Pons (tissue), 1 donor: Measurements from ENCODE around the gene SESTD1.
"Not testable (repeated sequence)": the region's sequence is repeated elsewhere in the genome, so short reads cannot be mapped to it uniquely, and the experiment has no call there.

ENCODE experiments used
- DNase-seq: peaks from one replicate; pipeline ENCODE4 v3.0.0-alpha.2; 2016; ENCODE audit warnings: low spot score

The SESTD1 gene

DNA sequence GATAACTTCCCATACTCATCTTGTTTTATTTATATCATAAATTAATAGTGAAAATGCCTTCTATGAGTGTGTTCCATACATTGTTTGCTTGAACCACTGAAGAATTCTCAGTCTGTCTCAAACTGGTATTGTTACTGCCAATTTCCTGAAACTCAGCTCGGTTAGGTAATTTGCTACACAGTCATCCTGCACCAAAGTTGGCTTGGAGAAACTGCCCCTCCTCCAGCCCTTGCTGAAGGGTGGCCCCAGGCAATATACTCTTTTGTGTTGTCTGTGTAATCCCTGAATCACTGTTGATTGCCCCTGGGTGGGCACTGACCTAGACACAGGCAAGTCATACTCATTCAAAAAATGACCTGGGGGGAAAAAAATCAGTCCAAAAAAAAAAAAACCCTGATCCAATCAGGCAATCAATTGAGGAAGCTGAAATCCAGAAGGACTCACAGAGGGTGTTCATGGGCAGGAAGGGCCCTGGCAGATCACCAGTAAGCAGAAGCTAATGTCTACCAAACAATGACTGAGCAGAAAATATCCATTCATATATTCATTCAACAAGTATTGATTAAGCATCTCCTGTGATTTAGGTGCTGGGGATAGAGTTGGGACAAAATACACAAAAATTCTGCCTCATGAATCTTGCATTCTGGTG lies 3.8 kb upstream of the SESTD1 start:
- no peak for DNase-seq

- no peak for DNase-seq
These were observed 1.6 kb upstream of the SESTD1 start for GRCh38 chr2:179266271-179266670.

GRCh38 chr2:179265082-179265510 lies 464 bp upstream of the SESTD1 start:
- no peak for DNase-seq

DNA sequence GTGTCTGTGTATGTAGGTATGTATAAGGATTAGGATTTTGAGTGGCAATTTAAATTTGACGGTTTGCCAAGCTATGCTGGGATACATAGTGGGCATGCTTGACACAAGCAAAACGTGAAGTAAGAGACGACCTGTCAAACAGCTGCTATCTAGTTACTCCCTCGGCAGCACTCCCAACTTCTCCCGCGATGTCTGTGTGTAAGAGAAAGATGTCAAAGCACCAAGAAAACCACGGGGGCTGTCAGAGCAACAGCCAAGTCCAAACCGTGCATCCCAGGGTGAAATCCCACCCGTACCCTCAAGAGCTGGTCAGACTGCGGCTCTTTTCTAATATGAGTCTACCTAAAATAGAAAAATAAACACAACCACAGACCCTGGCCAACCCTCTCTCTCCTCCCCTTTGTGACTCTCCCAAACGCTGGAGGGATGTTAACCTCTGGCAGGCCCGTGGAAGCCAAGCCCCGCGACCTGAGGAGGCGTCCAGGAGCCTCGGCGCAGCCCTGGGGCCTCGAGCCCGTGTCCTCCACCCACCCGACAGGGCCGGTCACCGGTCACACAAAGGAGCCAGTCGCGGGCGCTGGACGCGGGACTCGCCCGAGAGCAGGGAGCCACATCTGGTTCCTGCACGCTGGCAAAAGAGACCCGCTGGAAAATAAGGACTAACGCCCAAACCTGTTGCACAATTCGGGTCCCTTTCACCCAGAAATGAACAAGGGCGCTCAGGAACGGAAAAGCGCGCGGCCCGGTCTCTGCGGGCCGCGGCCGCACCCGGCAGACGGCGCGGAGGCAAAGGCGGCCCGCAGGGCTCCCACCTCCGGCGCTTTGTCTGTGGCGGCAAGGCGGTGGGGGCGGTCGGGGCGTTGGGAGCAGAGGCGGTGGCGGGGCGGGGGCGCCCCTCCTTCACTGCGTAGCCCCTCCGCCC lies 925 bp downstream of the SESTD1 start:
- DNase-seq: peak; percentile 73

DNA sequence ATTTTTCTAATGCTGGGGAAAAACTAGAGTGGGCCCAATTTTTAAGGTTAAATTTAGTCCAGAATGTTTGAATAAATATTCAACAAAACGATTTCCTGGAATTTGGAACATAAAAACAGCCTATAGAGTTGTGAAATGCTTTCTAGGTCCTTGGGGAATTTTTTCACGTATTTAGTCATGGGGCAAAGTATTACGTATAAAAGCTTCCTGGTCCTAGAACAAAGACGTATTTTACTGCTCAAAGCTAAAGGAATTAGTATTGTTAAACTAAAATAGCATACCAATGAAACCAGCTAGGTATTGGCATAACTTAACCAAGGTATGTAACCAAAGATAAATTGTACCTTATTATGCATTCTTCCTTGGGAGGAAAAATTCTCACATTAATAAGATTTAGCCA lies 1.6 kb downstream of the SESTD1 start:
- peak; percentile 74 for DNase-seq

GRCh38 chr2:179262077-179262660 lies 2.5 kb downstream of the SESTD1 start:
- no peak for DNase-seq

- no peak for DNase-seq
These were observed 3.3 kb downstream of the SESTD1 start for GRCh38 chr2:179261151-179261825.

- no peak for DNase-seq
These were observed 4.4 kb downstream of the SESTD1 start for GRCh38 chr2:179260224-179260623.

- no peak for DNase-seq
These were observed 9.5 kb downstream of the SESTD1 start for GRCh38 chr2:179255129-179255528.

DNA sequence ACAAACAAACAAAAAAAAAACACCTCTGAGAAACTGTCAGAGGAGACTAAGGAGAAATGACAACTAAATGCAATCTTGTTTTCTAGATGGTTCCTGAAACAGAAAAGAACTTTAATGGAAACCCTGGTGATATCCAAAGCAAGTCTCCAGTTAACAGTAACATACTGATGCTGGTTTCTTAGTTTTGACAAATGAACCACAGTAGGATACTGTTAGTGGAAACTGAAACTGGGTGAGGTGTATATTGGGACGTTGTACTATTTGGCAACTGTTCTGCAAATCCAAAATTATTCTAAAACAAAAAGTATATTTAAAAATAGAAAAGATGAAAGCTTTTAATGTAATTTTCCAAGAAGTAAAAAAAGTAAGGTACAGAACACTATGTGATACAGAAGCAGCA lies 11.4 kb downstream of the SESTD1 start:
- DNase-seq: no peak

DNA sequence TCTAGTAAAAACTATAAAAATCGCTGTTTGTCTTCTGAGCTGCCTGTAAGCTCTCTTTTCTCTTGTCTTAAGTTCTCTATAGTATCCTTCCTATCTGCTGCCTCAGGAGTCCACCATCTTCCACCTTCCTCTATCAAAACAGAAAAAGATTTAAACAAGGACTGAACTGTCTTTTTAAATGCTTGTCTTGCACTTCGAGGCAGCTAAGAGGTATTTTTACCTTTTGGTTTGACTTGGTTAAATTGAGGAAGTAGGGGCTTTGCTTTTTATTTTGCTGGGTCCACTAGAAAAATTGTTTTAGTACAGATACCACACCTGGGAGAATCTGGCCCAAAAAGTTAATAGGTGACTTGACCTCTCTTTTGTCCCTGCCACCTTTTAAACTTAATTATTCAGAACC lies 12.2 kb downstream of the SESTD1 start:
- DNase-seq: no peak

GRCh38 chr2:179251870-179252269 lies 12.8 kb downstream of the SESTD1 start:
- no peak for DNase-seq

DNA sequence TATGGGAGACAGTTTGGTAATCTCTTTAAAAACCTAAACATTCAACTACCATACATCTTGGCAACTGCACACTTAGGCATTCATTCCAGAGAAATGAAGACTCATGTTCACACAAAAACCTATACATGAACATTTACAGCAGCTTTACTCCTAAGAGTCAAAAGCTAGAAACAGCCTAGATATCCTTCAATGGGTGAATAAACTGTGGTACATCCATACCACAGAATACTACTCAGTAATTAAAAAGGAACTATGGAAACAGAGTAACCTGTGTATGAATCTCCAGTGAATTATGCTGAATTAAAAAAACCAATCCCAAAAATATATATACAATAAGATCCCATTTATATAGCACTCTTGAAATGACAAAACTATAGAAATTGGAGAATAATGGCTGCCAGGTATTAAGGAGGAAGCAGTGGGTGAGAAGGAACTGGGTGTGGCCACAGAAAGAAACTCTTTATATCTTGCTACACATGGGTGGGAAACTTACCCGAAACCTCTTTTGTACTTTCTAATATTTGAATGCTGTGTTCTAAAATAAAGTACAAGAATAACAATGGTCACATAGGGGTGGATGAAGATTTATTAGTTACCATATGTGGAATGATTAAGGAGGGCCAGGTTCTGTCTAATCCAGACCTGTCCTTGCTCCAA lies 13.7 kb downstream of the SESTD1 start:
- no peak for DNase-seq

DNA sequence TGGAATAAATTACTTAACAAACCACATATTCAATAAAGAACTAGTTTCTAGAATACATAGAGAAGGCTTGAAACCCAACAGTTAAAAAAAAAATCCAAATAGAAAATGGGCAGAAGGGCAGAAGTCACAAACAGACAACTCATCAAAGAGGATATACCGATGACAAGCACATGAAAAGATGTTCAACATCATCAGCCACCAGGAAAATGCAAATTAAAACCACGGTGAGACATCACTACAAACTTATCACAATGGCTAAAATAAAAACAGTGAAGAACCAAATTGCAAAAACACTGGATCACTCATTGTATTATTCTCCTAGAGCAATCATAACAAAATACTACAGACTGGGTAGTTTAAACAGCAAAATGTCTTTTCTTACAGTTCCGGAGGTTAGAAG lies 14.5 kb downstream of the SESTD1 start:
- DNase-seq: no peak

DNA sequence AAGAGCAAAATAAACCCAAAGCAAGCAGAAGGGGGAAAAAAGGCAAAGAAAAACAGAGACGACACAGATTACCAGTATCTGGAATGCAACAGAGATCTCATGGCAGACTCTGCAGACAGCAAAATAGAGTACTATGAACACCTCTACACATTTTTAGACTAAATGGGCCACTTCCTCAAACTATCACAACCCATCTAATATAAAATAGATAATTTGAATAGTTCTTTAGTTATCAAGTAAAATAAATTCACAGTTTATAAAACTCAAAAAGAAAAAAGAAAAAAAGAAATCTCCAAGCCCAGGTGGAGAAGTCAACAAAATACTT lies 16.6 kb downstream of the SESTD1 start:
- no peak for DNase-seq

DNA sequence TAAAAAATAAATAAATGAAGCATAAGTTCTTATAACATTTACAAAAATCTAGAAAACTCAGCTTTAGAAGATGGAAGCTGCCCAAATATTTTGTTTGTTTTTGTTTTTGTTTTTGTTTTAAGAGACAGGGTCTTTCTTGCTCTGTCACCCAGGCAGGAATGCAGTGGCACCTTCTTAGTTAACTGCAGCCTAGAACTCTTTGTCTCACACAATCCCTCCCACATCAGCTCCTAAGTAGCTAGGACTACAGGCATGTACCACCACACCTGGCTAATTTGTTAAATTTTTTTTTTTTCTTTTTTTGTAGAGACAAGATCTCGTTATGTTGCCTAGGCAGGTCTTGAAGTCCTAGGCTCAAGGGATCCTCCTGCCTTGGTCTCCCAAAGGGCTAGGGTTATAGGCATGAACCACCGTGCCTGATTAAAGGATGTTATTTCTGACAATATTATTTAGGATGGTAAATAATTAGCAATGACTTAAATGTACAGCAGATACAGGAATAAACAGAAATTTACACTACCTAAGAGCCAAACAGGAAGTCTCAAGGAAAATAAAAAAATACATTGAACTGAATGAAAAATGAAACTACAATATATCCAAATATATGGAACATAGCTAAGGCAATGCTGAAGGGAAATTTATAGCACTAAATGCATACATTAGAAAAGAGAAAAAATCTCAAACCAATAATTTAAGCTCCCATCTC lies 17.2 kb downstream of the SESTD1 start:
- DNase-seq: no peak

GRCh38 chr2:179245843-179246242 lies 18.8 kb downstream of the SESTD1 start:
- not testable (repeated sequence) for DNase-seq

DNA sequence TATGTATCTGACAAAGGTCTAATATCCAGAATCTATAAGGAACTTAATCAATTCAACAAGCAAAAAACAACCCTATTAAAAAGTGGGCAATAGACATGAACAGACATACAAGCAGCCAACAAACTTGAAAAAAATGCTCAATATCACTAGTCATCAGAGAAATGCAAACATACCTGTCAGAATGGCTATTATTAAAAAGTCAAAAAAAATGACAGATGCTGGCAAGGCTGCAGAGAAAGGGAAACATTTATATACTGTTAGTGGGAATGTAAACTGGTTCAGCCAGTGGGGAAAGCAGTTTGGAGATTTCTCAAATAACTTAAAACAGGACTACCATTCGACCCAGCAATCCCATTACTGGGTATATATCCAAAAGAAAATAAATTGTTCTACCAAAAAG lies 21.6 kb downstream of the SESTD1 start:
- no peak for DNase-seq

DNA sequence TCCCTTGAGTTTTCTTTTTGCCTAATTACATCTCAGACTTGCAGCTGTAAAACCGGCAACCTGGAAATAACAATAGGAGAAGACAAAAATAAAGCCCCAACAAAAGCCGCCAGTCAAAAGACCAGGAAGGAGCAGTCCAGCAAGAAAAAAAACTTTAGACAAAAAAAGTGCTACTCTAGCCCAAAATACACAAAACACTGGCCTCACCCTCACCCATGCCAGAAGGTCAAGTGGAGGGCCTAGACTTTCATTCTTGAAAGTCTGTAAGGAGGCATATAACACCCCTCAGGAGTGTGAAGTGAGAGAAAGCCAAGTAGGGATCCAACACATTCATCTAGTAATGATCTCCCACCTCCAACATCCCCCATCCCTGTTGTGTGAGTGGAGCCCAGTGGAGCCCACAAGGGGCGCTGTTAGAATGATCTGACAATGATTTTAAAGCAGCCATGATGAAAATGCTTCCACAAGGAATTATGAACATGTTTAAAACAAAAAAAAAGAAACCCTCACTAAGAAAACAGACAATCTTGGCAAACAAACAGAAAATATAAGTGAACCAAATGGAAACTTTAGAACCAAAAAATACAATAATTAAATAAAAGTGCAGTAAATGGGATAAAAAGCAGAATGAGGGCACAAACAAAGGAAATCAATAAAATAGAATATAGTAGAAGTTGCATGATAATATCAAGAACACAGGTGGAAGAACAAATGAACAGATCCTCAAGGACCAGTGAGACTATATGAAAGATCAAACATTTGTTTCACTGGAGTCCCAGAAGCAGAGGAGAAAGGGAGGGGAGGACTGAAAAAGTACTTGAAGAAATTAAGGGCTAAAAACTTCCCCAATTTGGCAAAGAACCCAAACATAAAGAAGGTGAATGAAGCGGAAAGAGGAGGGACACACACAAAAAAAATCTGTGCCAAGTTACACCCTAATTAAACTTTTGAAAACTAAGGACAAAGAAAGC lies 23.9 kb downstream of the SESTD1 start:
- no peak for DNase-seq

DNA sequence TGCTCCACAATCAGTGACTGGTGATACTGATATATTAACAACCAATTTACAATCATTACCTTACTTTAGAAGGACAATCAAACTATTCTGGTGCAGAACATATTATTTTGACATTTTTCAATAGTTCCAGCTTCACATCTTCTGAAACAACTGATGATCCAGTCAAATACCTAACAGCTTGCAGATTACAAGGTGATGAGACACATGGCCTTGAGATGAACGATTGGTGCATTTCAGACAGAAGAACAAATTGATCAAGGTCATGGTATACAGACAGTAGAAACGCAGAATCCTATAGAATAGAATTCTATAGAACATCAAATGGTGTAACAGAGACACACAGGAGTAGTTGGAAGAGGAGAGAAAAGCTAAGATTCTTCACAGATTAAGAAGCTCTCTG lies 24.8 kb downstream of the SESTD1 start:
- DNase-seq: no peak
